Loucy (cell line): ENCODE measurements around the gene L3MBTL4.

Experiments
- EZH2phosphoT487 ChIP-seq: fragments of 200-600 bp; IDR thresholded peaks from 2 replicates; pipeline ENCODE4 v1.6.1; 2018; ENCODE audit warnings: antibody characterized with exemption, mild to moderate bottlenecking, moderate library complexity, borderline replicate concordance
- TF ChIP-seq, protein P1 (sequence below): fragments of 200-600 bp; sonication (generic); conservative IDR thresholded peaks from 2 replicates; pipeline ENCODE4 v1.5.1; 2014; ENCODE audit warnings: mild to moderate bottlenecking, antibody characterized with exemption, low read length

DNA sequence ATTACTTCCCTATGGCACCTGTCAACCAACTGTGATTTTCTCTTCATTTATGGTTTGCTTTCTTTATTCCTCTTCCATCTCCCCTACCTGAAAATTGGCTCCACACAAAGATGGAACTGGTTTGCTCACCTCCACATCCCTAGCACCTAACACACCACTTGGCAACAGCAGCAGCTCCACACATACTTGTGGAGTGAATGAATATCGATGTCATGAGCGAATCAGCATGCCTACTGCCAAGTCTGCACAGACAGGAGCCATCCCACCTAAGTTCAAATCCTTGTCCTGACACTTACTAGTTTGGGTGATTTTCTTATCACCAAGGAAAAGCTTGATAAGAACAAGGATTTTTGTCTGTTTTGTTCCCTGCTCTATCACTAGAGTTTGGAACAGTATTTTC is 328.0 kb downstream of the L3MBTL4 start:
- TF ChIP-seq, protein P1, sequence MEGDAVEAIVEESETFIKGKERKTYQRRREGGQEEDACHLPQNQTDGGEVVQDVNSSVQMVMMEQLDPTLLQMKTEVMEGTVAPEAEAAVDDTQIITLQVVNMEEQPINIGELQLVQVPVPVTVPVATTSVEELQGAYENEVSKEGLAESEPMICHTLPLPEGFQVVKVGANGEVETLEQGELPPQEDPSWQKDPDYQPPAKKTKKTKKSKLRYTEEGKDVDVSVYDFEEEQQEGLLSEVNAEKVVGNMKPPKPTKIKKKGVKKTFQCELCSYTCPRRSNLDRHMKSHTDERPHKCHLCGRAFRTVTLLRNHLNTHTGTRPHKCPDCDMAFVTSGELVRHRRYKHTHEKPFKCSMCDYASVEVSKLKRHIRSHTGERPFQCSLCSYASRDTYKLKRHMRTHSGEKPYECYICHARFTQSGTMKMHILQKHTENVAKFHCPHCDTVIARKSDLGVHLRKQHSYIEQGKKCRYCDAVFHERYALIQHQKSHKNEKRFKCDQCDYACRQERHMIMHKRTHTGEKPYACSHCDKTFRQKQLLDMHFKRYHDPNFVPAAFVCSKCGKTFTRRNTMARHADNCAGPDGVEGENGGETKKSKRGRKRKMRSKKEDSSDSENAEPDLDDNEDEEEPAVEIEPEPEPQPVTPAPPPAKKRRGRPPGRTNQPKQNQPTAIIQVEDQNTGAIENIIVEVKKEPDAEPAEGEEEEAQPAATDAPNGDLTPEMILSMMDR, result no peak
- no peak for TF ChIP-seq EZH2phosphoT487
